Measurements from ENCODE around the gene GPC5.

- TF ChIP-seq CTCF (IDR thresholded peaks at IDR 0.05) = no peak
- TF ChIP-seq, protein P1, sequence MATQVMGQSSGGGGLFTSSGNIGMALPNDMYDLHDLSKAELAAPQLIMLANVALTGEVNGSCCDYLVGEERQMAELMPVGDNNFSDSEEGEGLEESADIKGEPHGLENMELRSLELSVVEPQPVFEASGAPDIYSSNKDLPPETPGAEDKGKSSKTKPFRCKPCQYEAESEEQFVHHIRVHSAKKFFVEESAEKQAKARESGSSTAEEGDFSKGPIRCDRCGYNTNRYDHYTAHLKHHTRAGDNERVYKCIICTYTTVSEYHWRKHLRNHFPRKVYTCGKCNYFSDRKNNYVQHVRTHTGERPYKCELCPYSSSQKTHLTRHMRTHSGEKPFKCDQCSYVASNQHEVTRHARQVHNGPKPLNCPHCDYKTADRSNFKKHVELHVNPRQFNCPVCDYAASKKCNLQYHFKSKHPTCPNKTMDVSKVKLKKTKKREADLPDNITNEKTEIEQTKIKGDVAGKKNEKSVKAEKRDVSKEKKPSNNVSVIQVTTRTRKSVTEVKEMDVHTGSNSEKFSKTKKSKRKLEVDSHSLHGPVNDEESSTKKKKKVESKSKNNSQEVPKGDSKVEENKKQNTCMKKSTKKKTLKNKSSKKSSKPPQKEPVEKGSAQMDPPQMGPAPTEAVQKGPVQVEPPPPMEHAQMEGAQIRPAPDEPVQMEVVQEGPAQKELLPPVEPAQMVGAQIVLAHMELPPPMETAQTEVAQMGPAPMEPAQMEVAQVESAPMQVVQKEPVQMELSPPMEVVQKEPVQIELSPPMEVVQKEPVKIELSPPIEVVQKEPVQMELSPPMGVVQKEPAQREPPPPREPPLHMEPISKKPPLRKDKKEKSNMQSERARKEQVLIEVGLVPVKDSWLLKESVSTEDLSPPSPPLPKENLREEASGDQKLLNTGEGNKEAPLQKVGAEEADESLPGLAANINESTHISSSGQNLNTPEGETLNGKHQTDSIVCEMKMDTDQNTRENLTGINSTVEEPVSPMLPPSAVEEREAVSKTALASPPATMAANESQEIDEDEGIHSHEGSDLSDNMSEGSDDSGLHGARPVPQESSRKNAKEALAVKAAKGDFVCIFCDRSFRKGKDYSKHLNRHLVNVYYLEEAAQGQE (IDR thresholded peaks at IDR 0.05; ENCODE audit: insufficient read depth in 1 of 2, low read depth in 2 of 2, low read length in 1 of 2) = no peak
- no peak for TF ChIP-seq POLR2AphosphoS5 (IDR thresholded peaks at IDR 0.05; ENCODE audit: low read depth, low read length)
- no peak for TF ChIP-seq TCF7L2 (IDR thresholded peaks at IDR 0.05; ENCODE audit: low read depth, low read length)
- TF ChIP-seq SIN3A (IDR thresholded peaks at IDR 0.05; ENCODE audit: borderline replicate concordance, insufficient read depth, low read depth, low read length) = no peak
Observed at GRCh38 chr13:91902291-91902690, 503.9 kb downstream of the GPC5 start.
